Caco-2 (cell line): ENCODE measurements around the gene NBAS. TPM values are rescaled to one million over a fixed set of nuclear protein-coding genes. Genes with fewer than 3 reads are reported as not detected.

Source experiments
- BruUV-seq: library from RNA; stranded (reverse); fragments of 400-500 nt; replicated peaks from 2 replicates; lab custom pipeline; 2021; lab: Mats Ljungman, UMichigan
- CTCF ChIA-PET: fragments of 300-600 bp; sonication (Branson Sonifier 250); formaldehyde crosslinking; loops from one replicate; lab custom pipeline; 2022; ENCODE audit warnings: antibody characterized with exemption; lab: Charles Lee
- POLR2A ChIA-PET: fragments of 300-600 bp; sonication (Branson Sonifier 250); formaldehyde crosslinking; loops from one replicate; lab custom pipeline; 2022; ENCODE audit warnings: antibody characterized with exemption; lab: Charles Lee
- DNase-seq, 2 experiments: peaks; one replicate each; pipeline versions ENCODE4 v3.0.0 to v3.0.0-alpha.2; 2020 to 2022
- H3K27me3 ChIP-seq: replicated peaks from 2 replicates; pipeline ENCODE4 v1.6.0; 2011; ENCODE audit warnings: low read length; ENCODE audit not compliant: control insufficient read depth, insufficient read depth
- H3K36me3 ChIP-seq: 2 replicates; pipeline ENCODE4 v1.5.1; 2011; ENCODE audit warnings: low read length; ENCODE audit not compliant: control insufficient read depth, insufficient read depth
- H3K4me1 ChIP-seq: fragments of 250-450 bp; sonication (Bioruptor Pico); 2 replicates; pipeline ENCODE4 v1.5.1; 2020; ENCODE audit warnings: mild to moderate bottlenecking
- H3K4me3 ChIP-seq: 2 replicates; pipeline ENCODE4 v1.5.1; 2011; ENCODE audit warnings: low read depth, mild to moderate bottlenecking, control low read depth, low read length
- H3K9me3 ChIP-seq: fragments of 250-450 bp; sonication (Bioruptor Pico); 2 replicates; pipeline ENCODE4 v1.5.1; 2020; ENCODE audit warnings: mild to moderate bottlenecking, moderate library complexity
- H3K27ac Mint-ChIP-seq: one replicate; pipeline ENCODE4 v1.8.0; 2022; ENCODE audit warnings: mixed read lengths; ENCODE audit not compliant: unreplicated experiment
- H3K27me3 Mint-ChIP-seq: one replicate; pipeline ENCODE4 v1.8.0; 2022; ENCODE audit warnings: mixed read lengths; ENCODE audit not compliant: insufficient read depth, unreplicated experiment
- H3K36me3 Mint-ChIP-seq: one replicate; pipeline ENCODE4 v1.8.0; 2022; ENCODE audit warnings: mild to moderate bottlenecking, mixed read lengths; ENCODE audit not compliant: insufficient read depth, unreplicated experiment
- H3K4me1 Mint-ChIP-seq: one replicate; pipeline ENCODE4 v1.8.0; 2022; ENCODE audit warnings: low read depth, mixed read lengths; ENCODE audit not compliant: unreplicated experiment
- H3K4me3 Mint-ChIP-seq: one replicate; pipeline ENCODE4 v1.8.0; 2022; ENCODE audit warnings: mild to moderate bottlenecking, moderate library complexity, mixed read lengths; ENCODE audit not compliant: unreplicated experiment
- H3K9me3 Mint-ChIP-seq: one replicate; pipeline ENCODE4 v1.8.0; 2022; ENCODE audit warnings: mixed read lengths; ENCODE audit not compliant: unreplicated experiment
- CTCF ChIP-seq, 2 experiments: fragments of 200-600 bp in 1 of 2; IDR thresholded peaks; 1 replicate in 1 of 2; 2 replicates in 1 of 2; pipeline versions ENCODE4 v1.5.1 to v1.8.0; 2011 to 2022; ENCODE audit warnings: antibody characterized with exemption in 1 of 2, control low read depth in 1 of 2, inconsistent platforms in 1 of 2, low read depth in 1 of 2, low read length in 1 of 2, mild to moderate bottlenecking in 1 of 2, moderate library complexity in 1 of 2; ENCODE audit not compliant: insufficient read depth in 1 of 2, severe bottlenecking in 1 of 2, unreplicated experiment in 1 of 2
- intact Hi-C: fragments of 100-400 bp; cut with micrococcal nuclease; formaldehyde crosslinking; loops from one replicate; pipeline ENCODE4 v1.10.0; 2022; ENCODE audit not compliant: unreplicated experiment
- total RNA-seq: library from RNA; stranded (reverse); gene quantifications from 2 replicates; pipeline ENCODE4 v1.2.3, GENCODE V29; 2022

NBAS gene
- total RNA-seq, 1 experiment from 2014 or later, result 31.1 TPM

DNA sequence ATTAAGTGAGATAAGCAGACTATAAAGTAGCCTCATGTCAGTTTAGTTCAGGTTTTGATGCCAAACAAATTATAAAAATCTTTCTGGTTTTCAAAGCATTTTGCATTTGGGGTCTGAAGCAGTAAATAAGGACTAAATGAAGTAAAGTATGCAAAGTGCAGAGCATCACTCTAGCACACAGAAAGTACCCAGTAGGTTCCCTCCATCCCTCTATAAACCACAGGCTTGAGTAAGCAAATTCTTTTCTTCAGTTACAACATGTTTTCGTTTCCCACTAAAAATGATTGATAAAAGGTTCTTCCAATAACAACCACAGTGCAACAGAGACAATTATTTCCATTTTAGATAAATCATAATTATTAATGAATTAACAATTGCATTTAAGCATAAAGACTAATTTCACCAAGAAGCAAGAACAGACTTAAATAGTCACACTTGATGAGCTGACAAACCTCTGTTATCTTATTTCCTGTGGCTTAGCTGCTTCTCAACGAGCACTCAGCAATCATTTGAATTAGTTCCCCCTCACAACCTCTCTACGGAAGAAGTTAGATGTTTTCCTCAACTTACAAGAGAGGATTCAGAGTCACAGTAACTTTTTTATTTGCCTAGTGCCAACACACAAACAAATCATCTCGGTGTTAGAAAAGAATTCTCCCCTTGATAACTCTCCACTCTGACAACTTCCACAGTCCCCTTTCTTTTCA lies 249.8 kb downstream of the NBAS start:
- no peaks in the 10 kb centered on the region for H3K4me1 Mint-ChIP-seq
- no peak overlapping the region for H3K27ac Mint-ChIP-seq
- no peaks in the 10 kb centered on the region for H3K4me1 ChIP-seq
- no peak overlapping the region for H3K4me3 Mint-ChIP-seq
- no peak overlapping the region for H3K4me3 ChIP-seq
- H3K27me3 ChIP-seq, result no peaks in the 10 kb centered on the region
- H3K27me3 Mint-ChIP-seq, result no peaks in the 10 kb centered on the region
- POLR2A ChIA-PET, result no interaction called here
- BruUV-seq, result no TSS peak
- H3K36me3 ChIP-seq, result no peaks in the 10 kb centered on the region
- H3K9me3 ChIP-seq, result no peaks in the 10 kb centered on the region
- CTCF ChIA-PET, result no interaction called here
- H3K36me3 Mint-ChIP-seq, result no peaks in the 10 kb centered on the region
- intact Hi-C loops, result no loop called here
- DNase-seq, result no peak
- H3K9me3 Mint-ChIP-seq, result no peaks in the 10 kb centered on the region
- TF ChIP-seq CTCF (IDR thresholded peaks at IDR 0.05; ENCODE audit: insufficient read depth in 1 of 2, low read depth in 1 of 2, low read length in 1 of 2, severe bottlenecking in 1 of 2, unreplicated experiment in 1 of 2), result no peak

GRCh38 chr2:15307526-15307925 lies 253.6 kb downstream of the NBAS start:
- Mint-ChIP-seq H3K4me1 (no peaks in the 10 kb centered on the region), H3K36me3 (peaks cover 4% of the 10 kb centered on the region), H3K27me3 (no peaks in the 10 kb centered on the region), H3K4me3 (no peak overlapping the region), H3K9me3 (no peaks in the 10 kb centered on the region), H3K27ac (no peak overlapping the region)
- ChIA-PET POLR2A (no interaction called here), CTCF (no interaction called here)
- Histone ChIP-seq H3K4me3 (no peak overlapping the region), H3K36me3 (no peaks in the 10 kb centered on the region), H3K4me1 (no peaks in the 10 kb centered on the region), H3K27me3 (no peaks in the 10 kb centered on the region), H3K9me3 (no peaks in the 10 kb centered on the region)
- intact Hi-C loops, result no loop called here
- DNase-seq, result no peak
- no TSS peak for BruUV-seq
- TF ChIP-seq CTCF (IDR thresholded peaks at IDR 0.05; ENCODE audit: insufficient read depth in 1 of 2, low read depth in 1 of 2, low read length in 1 of 2, severe bottlenecking in 1 of 2, unreplicated experiment in 1 of 2), result no peak

DNA sequence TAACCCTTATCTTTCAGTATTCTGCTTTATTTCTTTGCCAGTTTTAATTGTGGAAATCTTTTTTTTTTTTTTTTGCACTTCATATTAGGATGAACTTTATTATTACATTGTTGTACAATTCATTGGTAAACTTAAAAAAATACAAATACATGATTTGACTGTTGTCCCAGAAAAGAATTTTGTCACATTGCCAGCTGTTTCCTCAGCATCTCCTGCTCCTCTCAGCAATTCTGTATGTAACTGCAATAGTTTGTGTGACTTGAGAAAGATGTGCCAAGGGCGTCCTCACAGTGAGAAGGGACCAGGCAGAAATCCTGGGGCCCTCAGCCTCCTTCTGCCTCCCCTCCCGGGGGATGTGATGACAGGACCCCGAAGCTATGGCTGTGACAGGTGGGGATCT lies 254.4 kb downstream of the NBAS start:
- no peak overlapping the region for H3K4me3 Mint-ChIP-seq
- DNase-seq, result no peak

More for the DNA sequence above, 254.4 kb downstream of the NBAS start:
- Mint-ChIP-seq H3K36me3 (peaks cover 8% of the 10 kb centered on the region), H3K27me3 (no peaks in the 10 kb centered on the region), H3K4me1 (no peaks in the 10 kb centered on the region), H3K27ac (no peak overlapping the region), H3K9me3 (no peaks in the 10 kb centered on the region)
- Histone ChIP-seq H3K27me3 (no peaks in the 10 kb centered on the region), H3K4me1 (no peaks in the 10 kb centered on the region), H3K9me3 (no peaks in the 10 kb centered on the region), H3K4me3 (no peak overlapping the region), H3K36me3 (no peaks in the 10 kb centered on the region)
- BruUV-seq, result no TSS peak
- ChIA-PET POLR2A (no interaction called here), CTCF (no interaction called here)
- TF ChIP-seq CTCF (IDR thresholded peaks at IDR 0.05; ENCODE audit: insufficient read depth in 1 of 2, low read depth in 1 of 2, low read length in 1 of 2, severe bottlenecking in 1 of 2, unreplicated experiment in 1 of 2), result no peak
- intact Hi-C loops, result no loop called here
